CD8-positive, alpha-beta memory T cell (primary cell): ENCODE measurements around the gene SHISAL1. TPM values are rescaled to one million over a fixed set of nuclear protein-coding genes. Genes with fewer than 3 reads are reported as not detected.
A peak's percentile ranks its signal among the peaks of the same experiment; 100 is the strongest.
"Not testable (repeated sequence)": the region's sequence is repeated elsewhere in the genome, so short reads cannot be mapped to it uniquely, and the experiment has no call there.

Experiments
- CTCF ChIA-PET: fragments of 350-600 bp; sonication (Branson Sonifier 250); formaldehyde crosslinking; loops from one replicate; lab custom pipeline; 2021; ENCODE audit warnings: antibody characterized with exemption; lab: Charles Lee
- POLR2A ChIA-PET: fragments of 350-600 bp; sonication (Branson Sonifier 250); formaldehyde crosslinking; loops from one replicate; lab custom pipeline; 2021; ENCODE audit warnings: antibody characterized with exemption; lab: Charles Lee
- DNase-seq, 5 donors: peaks; one replicate each; pipeline versions ENCODE4 v3.0.0 to v3.0.0-alpha.2; 2020 to 2022; ENCODE audit warnings: mixed read lengths in 1 of 5
- H3K27ac ChIP-seq: one replicate; pipeline ENCODE4 v1.7.0; 2013; ENCODE audit warnings: low read depth, mild to moderate bottlenecking, low read length, moderate library complexity
- H3K27me3 ChIP-seq: 2 replicates; pipeline ENCODE4 v1.7.0; 2013; ENCODE audit warnings: low read length, mild to moderate bottlenecking; ENCODE audit not compliant: insufficient read depth, poor library complexity, severe bottlenecking
- H3K36me3 ChIP-seq: 2 replicates; pipeline ENCODE4 v1.7.0; 2013; ENCODE audit warnings: mild to moderate bottlenecking, low read length, moderate library complexity; ENCODE audit not compliant: insufficient read depth
- H3K4me1 ChIP-seq: 2 replicates; pipeline ENCODE4 v1.7.0; 2013; ENCODE audit warnings: mild to moderate bottlenecking, low read length, moderate library complexity; ENCODE audit not compliant: insufficient read depth
- H3K4me3 ChIP-seq: 2 replicates; pipeline ENCODE4 v1.7.0; 2013; ENCODE audit warnings: mild to moderate bottlenecking, low read length
- H3K9me3 ChIP-seq: 2 replicates; pipeline ENCODE4 v1.7.0; 2013; ENCODE audit warnings: mild to moderate bottlenecking, low read length
- H3K27ac Mint-ChIP-seq, 8 donors: one replicate each; pipeline ENCODE4 v1.8.0; 2020 to 2021; ENCODE audit warnings: mixed read lengths in 8 of 8, mild to moderate bottlenecking in 6 of 8, inconsistent platforms in 3 of 8, moderate library complexity in 3 of 8
- H3K27me3 Mint-ChIP-seq, 2 donors: one replicate each; pipeline ENCODE4 v1.8.0; 2020 to 2021; ENCODE audit warnings: mixed read lengths in 2 of 2, mild to moderate bottlenecking in 1 of 2, moderate library complexity in 1 of 2
- H3K36me3 Mint-ChIP-seq, 3 donors: one replicate each; pipeline ENCODE4 v1.8.0; 2020 to 2021; ENCODE audit warnings: mixed read lengths in 3 of 3, inconsistent platforms in 1 of 3, mild to moderate bottlenecking in 1 of 3
- H3K4me1 Mint-ChIP-seq, 3 donors: one replicate each; pipeline ENCODE4 v1.8.0; 2020 to 2021; ENCODE audit warnings: mixed read lengths in 3 of 3, inconsistent platforms in 1 of 3, mild to moderate bottlenecking in 1 of 3
- H3K4me3 Mint-ChIP-seq, 7 donors: one replicate each; pipeline ENCODE4 v1.8.0; 2020 to 2021; ENCODE audit warnings: mixed read lengths in 7 of 7, mild to moderate bottlenecking in 6 of 7, moderate library complexity in 4 of 7, inconsistent platforms in 2 of 7
- H3K9me3 Mint-ChIP-seq, 5 donors: one replicate each; pipeline ENCODE4 v1.8.0; 2020 to 2022; ENCODE audit warnings: mixed read lengths in 5 of 5, mild to moderate bottlenecking in 3 of 5, moderate library complexity in 2 of 5, inconsistent platforms in 1 of 5
- polyA plus RNA-seq: library from polyadenylated mRNA; unstranded; fragments of 300-500 nt; fragmentation: Illumina TruSeq; gene quantifications from one replicate; pipeline ENCODE4 v1.2.3, GENCODE V29; 2021
- total RNA-seq, 2 experiments: library from RNA; stranded (reverse); gene quantifications; one replicate each; pipeline ENCODE4 v1.2.3, GENCODE V29; 2021

SHISAL1 gene
- total and polyA plus RNA-seq, 3 experiments from 2014 or later = not detected

GRCh38 chr22:44309647-44310046, 3.1 kb downstream of the SHISAL1 start:
- Mint-ChIP-seq H3K27me3 (peaks cover 0 to 6% of the 10 kb centered on the region in 2 donors), H3K36me3 (no peaks in the 10 kb centered on the region), H3K4me1 (peaks cover 6 to 18% (median 7%) of the 10 kb centered on the region in 3 donors), H3K4me3 (no peak overlapping the region), H3K27ac (no peak overlapping the region), H3K9me3 (no peaks in the 10 kb centered on the region)
- no peak for DNase-seq
- ChIA-PET CTCF (interaction anchor here (1.3 kb wide), 1 partner anchor 258 kb away, joined by 3 read pairs; no protein-coding TSS in a partner anchor), POLR2A (no interaction called here)
- H3K9me3 ChIP-seq = no peaks in the 10 kb centered on the region
- H3K4me1 ChIP-seq = peaks cover 6% of the 10 kb centered on the region
- H3K27ac ChIP-seq = no peak overlapping the region
- H3K27me3 ChIP-seq = no peaks in the 10 kb centered on the region
- H3K4me3 ChIP-seq = no peak overlapping the region
- H3K36me3 ChIP-seq = no peaks in the 10 kb centered on the region

DNA sequence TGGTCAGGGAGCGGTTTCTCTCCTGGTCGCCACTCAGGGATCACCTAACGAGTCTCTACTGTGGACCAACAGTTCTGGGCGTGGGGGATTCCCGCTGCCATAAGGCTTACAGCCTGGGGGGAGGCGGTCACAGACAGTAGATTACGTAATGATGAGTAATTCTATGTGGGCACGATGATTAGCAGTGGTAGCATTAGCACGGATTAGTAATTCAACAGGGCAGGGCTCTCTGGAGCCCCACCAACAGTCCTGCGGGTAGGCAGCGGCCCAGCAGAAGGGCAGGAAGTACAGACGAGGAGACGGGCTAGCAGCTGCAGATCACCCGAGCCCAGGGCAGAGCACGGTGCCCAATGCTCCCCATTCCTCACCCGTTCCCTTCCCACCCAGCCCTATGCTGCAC, 3.6 kb downstream of the SHISAL1 start:
- Histone ChIP-seq H3K27ac (no peak overlapping the region), H3K36me3 (no peaks in the 10 kb centered on the region), H3K9me3 (no peaks in the 10 kb centered on the region), H3K27me3 (no peaks in the 10 kb centered on the region), H3K4me3 (no peak overlapping the region), H3K4me1 (peaks cover under 1% of the 10 kb centered on the region)
- H3K4me3 Mint-ChIP-seq = no peak overlapping the region
- H3K27ac Mint-ChIP-seq = peak overlapping the region in 1 of 8 donors; percentile 59
- DNase-seq = peak in 1 of 5 donors; percentile 56
- H3K4me1 Mint-ChIP-seq = peaks cover under 1 to 12% (median 2%) of the 10 kb centered on the region in 3 donors
- CTCF ChIA-PET = interaction anchor here (0.8 kb wide), 1 partner anchor 258 kb away, joined by 4 read pairs; no protein-coding TSS in a partner anchor
- peaks cover 0 to 6% of the 10 kb centered on the region in 2 donors for H3K27me3 Mint-ChIP-seq
- no peaks in the 10 kb centered on the region for H3K9me3 Mint-ChIP-seq
- no peaks in the 10 kb centered on the region for H3K36me3 Mint-ChIP-seq
- POLR2A ChIA-PET = no interaction called here

DNA sequence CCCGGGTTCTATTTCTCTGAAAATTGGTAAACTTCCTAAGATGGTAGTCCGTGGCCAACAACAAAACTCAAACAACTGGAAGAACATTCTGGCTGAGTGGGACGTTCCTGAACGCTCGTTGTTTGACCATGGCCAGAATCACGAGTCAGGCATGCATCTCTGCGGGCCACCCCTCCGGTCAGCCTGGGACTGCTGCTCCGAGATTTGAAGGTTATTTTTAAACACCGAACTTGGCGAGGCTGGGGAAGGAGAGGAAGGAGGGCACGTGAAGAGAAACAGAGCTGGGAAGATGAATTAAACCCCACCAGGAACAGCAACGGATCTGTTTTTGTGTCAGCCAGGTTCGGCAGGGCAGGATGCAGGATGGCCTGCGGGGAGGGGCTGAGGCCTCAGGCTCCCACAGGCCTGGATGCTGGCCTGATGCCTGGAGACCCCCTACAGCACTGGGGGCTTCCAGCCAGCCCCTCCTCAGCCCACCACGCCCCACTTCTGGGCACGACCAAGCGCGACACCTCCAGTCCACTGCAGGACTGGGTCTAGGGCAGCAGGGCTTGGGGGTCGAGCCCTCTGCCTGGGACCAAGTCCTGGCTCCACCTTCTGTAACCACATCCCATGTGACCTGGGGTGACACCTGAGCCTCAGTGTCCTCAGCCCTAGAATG, 5.1 kb downstream of the SHISAL1 start:
- peaks cover 0 to 8% of the 10 kb centered on the region in 2 donors for H3K27me3 Mint-ChIP-seq
- CTCF ChIA-PET = no interaction called here
- Histone ChIP-seq H3K27ac (no peak overlapping the region), H3K9me3 (no peaks in the 10 kb centered on the region), H3K4me3 (no peak overlapping the region), H3K4me1 (no peaks in the 10 kb centered on the region), H3K36me3 (no peaks in the 10 kb centered on the region), H3K27me3 (no peaks in the 10 kb centered on the region)
- H3K4me1 Mint-ChIP-seq = peaks cover 0 to 7% (median 0%) of the 10 kb centered on the region in 3 donors
- H3K4me3 Mint-ChIP-seq = no peak overlapping the region
- no peaks in the 10 kb centered on the region for H3K36me3 Mint-ChIP-seq
- POLR2A ChIA-PET = no interaction called here
- DNase-seq = no peak
- no peaks in the 10 kb centered on the region for H3K9me3 Mint-ChIP-seq
- H3K27ac Mint-ChIP-seq = peak overlapping the region in 1 of 8 donors; percentile 66

DNA sequence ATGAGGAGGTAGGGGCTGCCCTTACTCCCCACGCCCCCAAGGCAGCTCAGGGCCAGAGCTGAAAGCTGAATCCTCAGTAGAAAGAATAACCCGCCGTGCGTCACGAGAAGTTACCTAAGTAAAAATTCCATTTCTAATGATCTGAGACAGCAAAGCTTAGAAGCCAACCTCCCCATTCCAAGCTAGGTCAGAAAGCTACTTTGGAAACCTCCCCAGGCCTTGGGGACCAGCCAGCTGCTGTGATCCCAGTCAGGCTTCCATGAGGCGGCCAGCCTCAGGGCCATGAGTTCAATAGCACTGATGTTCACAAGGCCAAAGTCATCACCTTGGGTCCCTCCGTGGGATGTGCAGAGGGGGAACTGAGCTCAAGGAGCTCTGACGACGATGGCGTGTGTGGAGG, 6.9 kb downstream of the SHISAL1 start:
- DNase-seq = no peak
- peak overlapping the region in 1 of 8 donors; percentile 95 for H3K27ac Mint-ChIP-seq
- Histone ChIP-seq H3K36me3 (no peaks in the 10 kb centered on the region), H3K9me3 (no peaks in the 10 kb centered on the region), H3K4me1 (no peaks in the 10 kb centered on the region), H3K27ac (no peak overlapping the region), H3K4me3 (no peak overlapping the region), H3K27me3 (no peaks in the 10 kb centered on the region)
- no peaks in the 10 kb centered on the region for H3K36me3 Mint-ChIP-seq
- POLR2A ChIA-PET = no interaction called here
- peaks cover 0 to 7% (median 0%) of the 10 kb centered on the region in 3 donors for H3K4me1 Mint-ChIP-seq
- no peaks in the 10 kb centered on the region for H3K9me3 Mint-ChIP-seq
- no peak overlapping the region for H3K4me3 Mint-ChIP-seq
- CTCF ChIA-PET = no interaction called here
- peaks cover 3 to 10% of the 10 kb centered on the region in 2 donors for H3K27me3 Mint-ChIP-seq

DNA sequence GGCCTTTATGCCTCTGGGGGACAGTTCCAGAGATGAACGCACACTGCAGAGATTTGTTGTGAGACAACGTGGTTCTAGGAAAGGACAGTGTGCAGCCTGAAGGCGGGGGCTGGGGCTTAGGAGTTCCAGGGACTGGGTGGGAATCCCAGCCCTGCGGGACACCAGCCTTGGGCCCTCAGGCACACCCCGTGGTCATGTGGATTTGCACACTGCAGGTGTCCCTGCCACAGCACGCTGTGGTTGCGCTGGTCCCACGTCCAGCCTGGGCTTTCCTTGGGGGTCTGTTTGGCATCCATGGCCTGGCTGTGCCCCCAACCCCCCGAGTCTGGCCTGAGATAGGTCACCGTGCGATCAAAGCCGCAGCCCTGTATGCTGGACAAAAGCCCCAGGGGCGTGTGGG, 7.3 kb downstream of the SHISAL1 start:
- no peaks in the 10 kb centered on the region for H3K4me1 ChIP-seq
- DNase-seq = no peak
- H3K9me3 Mint-ChIP-seq = no peaks in the 10 kb centered on the region
- peaks cover 0 to 7% (median 0%) of the 10 kb centered on the region in 3 donors for H3K4me1 Mint-ChIP-seq
- no peaks in the 10 kb centered on the region for H3K9me3 ChIP-seq
- ChIA-PET CTCF (no interaction called here), POLR2A (no interaction called here)
- peaks cover 5 to 10% of the 10 kb centered on the region in 2 donors for H3K27me3 Mint-ChIP-seq
- no peak overlapping the region for H3K4me3 ChIP-seq
- no peaks in the 10 kb centered on the region for H3K27me3 ChIP-seq
- H3K36me3 Mint-ChIP-seq = no peaks in the 10 kb centered on the region
- H3K4me3 Mint-ChIP-seq = no peak overlapping the region
- no peak overlapping the region for H3K27ac Mint-ChIP-seq
- no peaks in the 10 kb centered on the region for H3K36me3 ChIP-seq
- H3K27ac ChIP-seq = no peak overlapping the region

- no peak for DNase-seq
- Histone ChIP-seq H3K27me3 (no peaks in the 10 kb centered on the region), H3K4me3 (no peak overlapping the region), H3K27ac (no peak overlapping the region), H3K4me1 (no peaks in the 10 kb centered on the region), H3K9me3 (no peaks in the 10 kb centered on the region), H3K36me3 (no peaks in the 10 kb centered on the region)
- Mint-ChIP-seq H3K4me1 (peaks cover 0 to 7% (median 0%) of the 10 kb centered on the region in 3 donors), H3K36me3 (no peaks in the 10 kb centered on the region), H3K27me3 (peaks cover 9 to 12% of the 10 kb centered on the region in 2 donors), H3K4me3 (no peak overlapping the region), H3K27ac (no peak overlapping the region), H3K9me3 (no peaks in the 10 kb centered on the region)
- CTCF ChIA-PET = no interaction called here
- POLR2A ChIA-PET = no interaction called here
These were observed 7.8 kb downstream of the SHISAL1 start for GRCh38 chr22:44304911-44305310.

- Histone ChIP-seq H3K9me3 (no peaks in the 10 kb centered on the region), H3K27ac (no peak overlapping the region), H3K27me3 (no peaks in the 10 kb centered on the region), H3K36me3 (no peaks in the 10 kb centered on the region), H3K4me3 (no peak overlapping the region), H3K4me1 (no peaks in the 10 kb centered on the region)
- H3K4me1 Mint-ChIP-seq = peaks cover 0 to 5% (median 0%) of the 10 kb centered on the region in 3 donors
- no peak overlapping the region for H3K27ac Mint-ChIP-seq
- POLR2A ChIA-PET = no interaction called here
- no peaks in the 10 kb centered on the region for H3K36me3 Mint-ChIP-seq
- CTCF ChIA-PET = no interaction called here
- peaks cover 11% of the 10 kb centered on the region in 2 donors for H3K27me3 Mint-ChIP-seq
- no peaks in the 10 kb centered on the region for H3K9me3 Mint-ChIP-seq
- DNase-seq = no peak
- no peak overlapping the region for H3K4me3 Mint-ChIP-seq
These were observed 8.4 kb downstream of the SHISAL1 start for GRCh38 chr22:44304354-44304753.

GRCh38 chr22:44302363-44302762, 10.4 kb downstream of the SHISAL1 start:
- H3K9me3 Mint-ChIP-seq, H3K4me1 ChIP-seq, DNase-seq, H3K27ac Mint-ChIP-seq, POLR2A ChIA-PET, H3K4me3 Mint-ChIP-seq, H3K27ac ChIP-seq, H3K27me3 ChIP-seq, H3K4me3 ChIP-seq, H3K9me3 ChIP-seq, H3K36me3 ChIP-seq, H3K36me3 Mint-ChIP-seq, CTCF ChIA-PET, H3K4me1 Mint-ChIP-seq: not testable (repeated sequence)
- H3K27me3 Mint-ChIP-seq = peaks cover 11% of the 10 kb centered on the region in 2 donors
